Astrocyte of the spinal cord (primary cell): ENCODE results near the gene SLC9A2.

Experiments
- DNase-seq: peaks from one replicate; pipeline ENCODE4 v3.0.0; 2011; ENCODE audit warnings: low read depth, low spot score
- H3K4me3 ChIP-seq: 2 replicates; pipeline ENCODE4 v1.5.1; 2011; ENCODE audit warnings: low read depth, mild to moderate bottlenecking, low read length, moderate library complexity
- in situ Hi-C: cut with HindIII; loops from 2 replicates; pipeline ENCODE4 v1.10.0; 2017; ENCODE audit warnings: low sequenced_read_pairs
- TF ChIP-seq, protein P1 (sequence below): IDR thresholded peaks from 2 replicates; pipeline ENCODE4 v1.5.1; 2012; ENCODE audit warnings: low read depth, mild to moderate bottlenecking, low read length, inconsistent platforms

Gene SLC9A2

GRCh38 chr2:102749938-102750337 lies 130.6 kb downstream of the SLC9A2 start:
- in situ Hi-C loops = no loop called here
- TF ChIP-seq, protein P1, sequence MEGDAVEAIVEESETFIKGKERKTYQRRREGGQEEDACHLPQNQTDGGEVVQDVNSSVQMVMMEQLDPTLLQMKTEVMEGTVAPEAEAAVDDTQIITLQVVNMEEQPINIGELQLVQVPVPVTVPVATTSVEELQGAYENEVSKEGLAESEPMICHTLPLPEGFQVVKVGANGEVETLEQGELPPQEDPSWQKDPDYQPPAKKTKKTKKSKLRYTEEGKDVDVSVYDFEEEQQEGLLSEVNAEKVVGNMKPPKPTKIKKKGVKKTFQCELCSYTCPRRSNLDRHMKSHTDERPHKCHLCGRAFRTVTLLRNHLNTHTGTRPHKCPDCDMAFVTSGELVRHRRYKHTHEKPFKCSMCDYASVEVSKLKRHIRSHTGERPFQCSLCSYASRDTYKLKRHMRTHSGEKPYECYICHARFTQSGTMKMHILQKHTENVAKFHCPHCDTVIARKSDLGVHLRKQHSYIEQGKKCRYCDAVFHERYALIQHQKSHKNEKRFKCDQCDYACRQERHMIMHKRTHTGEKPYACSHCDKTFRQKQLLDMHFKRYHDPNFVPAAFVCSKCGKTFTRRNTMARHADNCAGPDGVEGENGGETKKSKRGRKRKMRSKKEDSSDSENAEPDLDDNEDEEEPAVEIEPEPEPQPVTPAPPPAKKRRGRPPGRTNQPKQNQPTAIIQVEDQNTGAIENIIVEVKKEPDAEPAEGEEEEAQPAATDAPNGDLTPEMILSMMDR = no peak
- no peak overlapping the region for H3K4me3 ChIP-seq
- no peak for DNase-seq

- in situ Hi-C loops = no loop called here
- DNase-seq = peak; percentile 64
- TF ChIP-seq, protein P1 = peak; percentile 65
- no peak overlapping the region for H3K4me3 ChIP-seq
Observed at GRCh38 chr2:102753563-102754159, 134.3 kb downstream of the SLC9A2 start.

- in situ Hi-C loops = no loop called here
- no peak overlapping the region for H3K4me3 ChIP-seq
- TF ChIP-seq, protein P1 = no peak
- DNase-seq = no peak
Observed at GRCh38 chr2:102754456-102755145, 135.2 kb downstream of the SLC9A2 start.

DNA sequence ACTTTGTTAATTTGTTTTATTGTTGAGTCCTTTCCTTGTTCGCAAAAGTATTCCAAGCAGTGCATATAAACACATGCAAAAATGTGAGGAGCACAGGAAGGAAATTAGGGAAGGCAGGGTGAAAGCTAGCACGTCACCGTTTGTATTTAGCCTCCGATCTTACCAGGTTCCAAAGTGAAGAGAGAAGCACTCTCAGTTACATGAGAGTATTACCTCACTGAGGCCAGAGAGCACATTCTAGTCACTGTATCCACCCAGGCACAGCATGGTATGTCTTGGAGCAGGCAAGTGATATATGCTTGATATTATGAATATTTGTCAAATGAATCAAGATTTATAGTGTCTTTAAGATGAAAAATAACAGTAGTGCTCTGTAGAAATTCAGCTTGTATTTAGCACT lies 135.9 kb downstream of the SLC9A2 start:
- DNase-seq = peak; percentile 29
- no peak overlapping the region for H3K4me3 ChIP-seq

DNA sequence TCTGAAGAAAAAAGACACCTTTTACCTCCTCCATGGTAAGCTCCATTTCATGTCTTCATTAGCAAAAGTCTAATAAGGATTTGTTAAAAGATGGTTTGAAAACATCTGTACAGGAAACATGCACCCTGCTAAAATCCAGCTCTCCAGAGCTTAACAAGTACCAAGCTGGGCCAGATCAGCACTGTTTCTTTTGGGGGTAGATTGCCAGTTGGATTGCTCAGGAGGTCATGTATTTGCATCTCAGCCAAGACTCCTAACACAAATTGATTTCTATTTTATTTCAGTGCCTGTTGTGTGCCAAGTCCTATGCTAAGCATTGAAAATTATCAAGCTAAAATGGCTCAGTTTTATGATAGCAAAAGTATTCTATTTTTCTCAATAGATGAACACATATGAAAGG lies 139.1 kb downstream of the SLC9A2 start:
- TF ChIP-seq, protein P1 = no peak
- H3K4me3 ChIP-seq = no peak overlapping the region
- DNase-seq = no peak
- in situ Hi-C loops = no loop called here

More for the DNA sequence above, 135.9 kb downstream of the SLC9A2 start:
- in situ Hi-C loops = no loop called here
- TF ChIP-seq, protein P1 = no peak
